HL-60/S4 (cell line): Measurements from ENCODE around the gene ZBTB2.

ENCODE experiments used
- in situ Hi-C: fragments of 300-500 bp; cut with MboI; formaldehyde crosslinking; loops from 2 replicates; pipeline ENCODE4 v1.14.3; 2022; ENCODE audit warnings: low sequenced_read_pairs

The ZBTB2 gene, protein sequence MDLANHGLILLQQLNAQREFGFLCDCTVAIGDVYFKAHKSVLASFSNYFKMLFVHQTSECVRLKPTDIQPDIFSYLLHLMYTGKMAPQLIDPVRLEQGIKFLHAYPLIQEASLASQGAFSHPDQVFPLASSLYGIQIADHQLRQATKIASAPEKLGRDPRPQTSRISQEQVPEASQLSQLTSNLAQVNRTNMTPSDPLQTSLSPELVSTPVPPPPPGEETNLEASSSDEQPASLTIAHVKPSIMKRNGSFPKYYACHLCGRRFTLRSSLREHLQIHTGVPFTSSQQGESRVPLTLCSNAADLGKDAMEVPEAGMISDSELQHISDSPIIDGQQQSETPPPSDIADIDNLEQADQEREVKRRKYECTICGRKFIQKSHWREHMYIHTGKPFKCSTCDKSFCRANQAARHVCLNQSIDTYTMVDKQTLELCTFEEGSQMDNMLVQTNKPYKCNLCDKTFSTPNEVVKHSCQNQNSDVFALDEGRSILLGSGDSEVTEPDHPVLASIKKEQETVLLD

DNA sequence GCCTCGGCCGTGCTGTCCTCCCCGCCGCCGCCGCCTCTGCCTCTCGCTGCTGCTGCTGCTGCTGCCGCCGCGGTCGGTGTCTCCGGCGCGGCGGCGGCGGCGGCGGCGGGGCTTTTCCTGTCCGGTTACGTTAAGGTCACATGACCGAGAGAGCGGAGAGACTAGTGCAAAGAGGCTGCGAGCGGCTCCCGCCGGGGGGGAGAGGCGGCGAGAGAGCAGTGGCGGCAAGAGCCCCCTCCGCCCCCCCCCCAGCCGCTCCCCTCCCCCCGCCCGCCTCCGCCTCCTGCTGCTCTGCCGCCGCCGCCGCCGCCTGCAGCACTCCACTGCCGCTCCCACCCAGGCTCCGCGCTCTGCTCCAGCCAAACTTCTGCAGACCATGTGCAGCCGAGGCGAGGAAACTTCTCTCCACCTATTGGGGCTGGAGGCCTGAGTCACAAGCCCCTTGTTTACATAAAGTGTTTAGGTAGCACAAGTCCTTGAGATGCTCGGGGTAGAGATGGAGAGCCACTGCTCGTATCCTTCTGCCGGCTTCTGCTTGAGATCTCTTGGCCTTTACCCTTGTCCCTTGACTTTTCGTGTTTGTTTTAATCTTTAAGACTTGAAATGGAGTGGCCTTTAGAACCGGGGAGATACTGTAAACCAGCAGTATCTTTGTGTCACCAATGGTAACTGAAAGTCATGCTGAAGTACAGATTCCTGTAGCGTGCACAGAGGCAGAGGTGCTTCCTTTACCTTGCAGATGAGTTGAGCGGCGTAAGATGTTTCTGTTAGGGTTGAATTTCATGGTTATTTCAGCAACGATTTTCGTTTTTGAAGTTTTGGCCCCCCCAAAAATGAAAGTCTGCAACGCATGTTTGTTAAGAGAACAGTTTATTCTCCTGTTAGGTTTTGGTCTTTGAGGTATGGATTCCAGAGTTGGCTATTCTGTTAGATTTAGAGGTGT is at the start of gene ZBTB2:
Gene ZBTB2, minus strand, starts transcription at position 89 of the 943 bp plus-strand sequence. CDS start 17,922 bp downstream, outside the sequence.
- in situ Hi-C loops: no loop called here

DNA sequence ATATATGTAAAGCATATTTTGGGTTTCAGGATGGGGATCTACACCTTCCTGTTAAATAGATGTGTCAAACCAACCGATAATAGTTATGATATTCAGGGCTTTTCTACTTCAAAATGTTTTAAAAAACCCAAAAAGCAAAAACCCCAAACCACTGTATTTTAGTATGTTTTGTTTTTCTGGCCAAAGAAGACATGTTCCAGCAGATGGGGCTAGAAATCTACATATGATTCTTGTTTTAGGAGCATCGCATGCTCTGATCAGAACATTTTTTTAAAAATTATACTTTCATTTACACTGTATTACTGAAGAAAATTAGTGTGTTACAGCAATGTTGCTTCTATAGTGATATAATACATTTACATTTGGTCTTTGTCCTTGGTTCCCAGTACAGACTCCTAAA is 49.6 kb upstream of the ZBTB2 start:
- in situ Hi-C loops: no loop called here

DNA sequence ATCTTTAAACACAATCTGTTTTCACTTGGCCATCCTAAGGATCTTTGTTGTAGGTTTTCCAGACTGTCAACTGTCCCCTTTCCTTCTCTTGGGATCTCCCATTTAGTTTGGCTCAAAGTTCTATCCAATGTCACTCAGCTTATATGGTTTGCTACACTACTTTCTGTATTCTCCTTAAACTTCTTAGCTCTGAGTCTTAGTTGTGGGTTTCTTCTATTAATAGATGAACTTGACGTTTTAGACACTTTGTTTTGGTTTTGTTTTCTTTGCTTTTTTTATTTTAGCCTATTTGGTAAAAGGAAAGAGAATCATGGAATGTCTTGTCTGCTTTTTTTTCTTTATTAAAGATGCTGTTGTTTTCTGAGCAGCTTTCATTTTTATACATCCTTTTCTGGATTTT is 49.1 kb upstream of the ZBTB2 start:
- in situ Hi-C loops: no loop called here

DNA sequence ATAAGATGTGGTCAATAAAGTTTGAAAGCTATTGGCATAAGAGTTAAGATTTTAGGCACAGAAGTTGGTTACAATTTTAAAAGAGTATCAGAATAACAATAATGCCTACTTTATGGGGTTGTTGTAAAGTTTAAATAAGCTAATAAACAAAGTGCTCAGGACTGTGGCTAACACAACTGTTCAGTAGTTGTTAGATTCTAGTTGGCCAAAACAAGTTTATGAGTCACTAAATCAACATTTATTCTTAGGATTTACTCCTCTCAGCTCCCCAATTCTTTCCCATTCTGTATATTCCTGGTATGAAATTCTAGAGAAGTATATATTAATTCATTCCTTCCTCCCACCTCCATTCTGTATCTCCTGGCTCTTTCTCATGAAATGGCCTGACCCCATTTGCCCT is 46.0 kb upstream of the ZBTB2 start:
- in situ Hi-C loops: no loop called here

DNA sequence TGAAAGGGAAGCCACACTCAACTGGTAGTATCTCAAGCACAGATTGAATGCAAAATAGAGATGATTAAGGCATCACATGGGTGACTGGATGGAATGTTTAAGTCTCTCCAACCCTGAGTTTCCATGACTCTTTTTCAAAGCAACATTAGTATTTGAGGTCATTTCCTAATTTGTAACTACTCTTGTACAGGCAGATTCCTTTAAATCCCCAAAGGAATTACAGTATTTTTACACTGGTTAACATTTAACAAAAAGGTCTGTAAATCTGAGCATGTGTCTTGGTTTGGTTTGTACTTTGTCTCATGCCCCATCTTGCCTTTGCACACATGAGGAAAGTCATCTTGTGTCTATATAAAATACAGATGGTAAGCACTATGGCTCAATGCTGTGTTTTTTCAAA is 45.4 kb upstream of the ZBTB2 start:
- in situ Hi-C loops: no loop called here

DNA sequence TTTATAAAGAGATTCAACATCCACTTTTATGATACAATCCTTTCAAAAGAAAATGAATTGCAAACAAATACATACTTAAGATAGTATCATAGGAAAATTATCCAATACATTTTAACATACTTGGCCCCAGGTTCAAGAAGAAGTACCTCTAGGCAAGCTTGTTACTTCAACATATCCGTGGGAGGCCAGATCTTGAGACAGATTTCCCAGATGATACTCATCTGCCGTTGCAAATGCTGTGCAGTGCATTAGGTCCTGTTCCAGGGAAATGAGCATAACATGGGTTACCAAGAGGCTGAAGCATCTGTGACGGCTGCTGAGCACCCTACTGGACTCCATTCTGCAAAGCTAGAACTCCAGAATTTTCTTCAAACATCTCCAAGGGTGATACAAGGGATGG is 44.9 kb upstream of the ZBTB2 start:
- in situ Hi-C loops: no loop called here

DNA sequence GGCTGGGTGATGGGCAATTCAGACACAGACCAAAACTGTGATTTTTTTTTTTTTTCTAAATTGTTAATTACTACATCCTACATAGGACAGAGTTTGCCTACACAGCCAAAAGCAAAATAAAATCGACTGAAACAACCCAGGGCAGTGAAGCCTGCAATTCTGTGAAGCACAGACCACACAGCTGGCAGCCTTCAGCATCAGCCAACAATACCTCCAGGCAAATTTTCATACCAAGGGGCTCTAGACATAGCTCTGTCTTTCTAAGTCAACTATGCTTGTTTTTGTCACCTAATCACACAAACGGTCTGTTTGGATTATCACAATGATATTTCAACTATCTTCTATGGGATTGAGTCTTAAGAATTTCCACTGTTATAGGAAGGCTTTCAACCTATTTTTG is 43.0 kb upstream of the ZBTB2 start:
- in situ Hi-C loops: no loop called here

DNA sequence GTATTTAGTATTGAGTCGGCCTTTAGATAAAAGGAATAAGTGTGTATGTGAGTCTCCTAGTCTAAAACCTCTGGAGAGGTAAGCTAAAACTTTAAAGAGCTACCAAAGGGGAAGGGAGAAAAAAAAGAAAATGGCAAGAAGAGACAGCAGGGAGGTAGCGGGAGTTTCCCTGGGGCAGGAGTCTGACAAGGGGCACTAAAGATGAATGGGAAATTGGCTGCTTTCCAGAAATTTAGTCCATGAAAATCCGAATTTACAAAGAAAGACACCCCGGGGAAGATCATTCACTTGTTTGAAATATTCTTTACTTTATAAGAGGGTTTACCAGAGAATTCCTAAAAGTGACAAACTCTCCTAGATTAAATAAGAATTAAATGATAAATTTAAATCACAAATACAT is 41.3 kb upstream of the ZBTB2 start:
- in situ Hi-C loops: no loop called here

DNA sequence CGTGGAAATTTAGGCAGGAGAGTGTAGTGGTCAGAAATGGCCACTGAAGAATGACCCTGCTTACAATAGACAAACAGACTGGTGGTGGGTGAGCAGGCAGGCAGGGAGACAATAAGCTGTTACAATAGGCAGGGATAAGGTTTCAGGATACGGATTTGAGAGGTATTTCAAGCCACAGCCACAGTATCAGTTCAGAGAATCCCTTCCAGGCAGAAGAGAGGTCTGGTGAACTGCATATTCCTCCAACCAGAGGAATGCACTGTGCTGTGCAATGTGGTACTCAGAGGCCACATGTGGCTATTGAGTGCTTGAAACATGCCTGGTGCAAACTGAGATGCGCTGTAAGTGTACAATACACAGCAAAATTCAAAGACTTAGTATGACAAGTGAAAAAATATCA is 40.0 kb upstream of the ZBTB2 start:
- in situ Hi-C loops: no loop called here

DNA sequence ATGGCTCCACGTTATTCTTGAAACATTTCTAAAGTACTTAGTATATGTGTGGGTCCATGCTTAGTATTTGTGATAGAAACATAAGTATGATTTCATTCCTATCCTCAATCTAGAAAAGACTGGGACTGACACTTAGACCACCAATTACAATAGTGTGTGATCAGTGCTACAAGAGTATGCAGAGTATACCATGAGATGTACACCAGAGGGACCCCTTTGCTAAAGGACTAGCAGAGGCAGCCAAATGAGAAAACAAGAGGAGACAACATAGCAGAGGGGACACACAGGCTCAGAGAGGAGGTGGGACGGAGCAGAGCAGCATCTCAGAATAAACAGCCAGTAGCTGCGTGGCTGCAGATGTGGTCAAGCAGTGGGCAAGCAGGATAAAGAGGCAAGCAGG is 39.5 kb upstream of the ZBTB2 start:
- in situ Hi-C loops: no loop called here

DNA sequence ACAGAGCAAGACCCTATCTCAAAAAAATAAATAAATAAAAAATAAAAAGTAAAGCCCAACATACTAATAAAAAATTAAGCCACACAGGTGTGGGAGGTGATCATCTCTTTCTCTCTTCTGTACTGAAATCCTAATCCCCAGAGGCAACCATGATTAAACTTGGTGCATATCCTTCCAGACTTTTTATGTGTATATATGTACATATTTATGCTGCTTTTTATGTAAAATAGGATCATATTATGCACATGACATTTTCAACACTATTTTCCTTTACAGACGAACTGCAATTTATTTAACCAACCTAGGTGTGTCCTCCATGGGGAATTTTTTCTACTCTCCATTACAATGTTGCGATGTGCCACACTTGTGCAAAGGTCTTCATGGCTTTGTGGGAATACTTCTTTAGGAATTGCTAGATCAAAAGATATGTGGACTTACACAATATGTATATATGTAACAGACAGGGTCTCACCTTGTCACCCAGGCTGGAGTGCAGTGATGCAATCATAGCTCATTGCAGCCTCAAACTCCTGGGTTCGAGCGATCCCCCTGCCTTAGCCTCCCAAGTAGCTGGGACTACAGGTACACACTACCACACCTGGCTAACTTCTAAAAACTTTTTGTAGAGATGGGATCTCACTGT is 36.9 kb upstream of the ZBTB2 start:
- in situ Hi-C loops: no loop called here

DNA sequence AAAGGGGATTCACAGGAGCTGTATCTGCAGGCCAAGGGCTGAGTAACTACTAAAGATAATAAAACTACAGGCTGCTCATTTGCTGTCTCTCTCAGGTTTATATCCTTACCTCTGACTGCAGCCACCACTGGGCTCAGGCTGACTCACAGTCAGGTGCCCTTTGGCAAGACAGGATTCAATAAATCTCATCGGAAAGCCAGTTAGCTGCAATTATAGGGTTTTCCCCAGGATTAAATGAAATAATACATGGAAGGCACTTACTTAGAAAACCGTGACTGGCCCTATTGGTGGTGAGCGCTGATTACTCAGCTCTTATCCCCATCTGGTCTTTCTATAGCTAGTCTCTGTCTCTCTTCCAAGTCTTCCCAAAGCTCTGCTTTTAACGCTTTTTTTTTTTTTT is 34.2 kb upstream of the ZBTB2 start:
- in situ Hi-C loops: no loop called here

DNA sequence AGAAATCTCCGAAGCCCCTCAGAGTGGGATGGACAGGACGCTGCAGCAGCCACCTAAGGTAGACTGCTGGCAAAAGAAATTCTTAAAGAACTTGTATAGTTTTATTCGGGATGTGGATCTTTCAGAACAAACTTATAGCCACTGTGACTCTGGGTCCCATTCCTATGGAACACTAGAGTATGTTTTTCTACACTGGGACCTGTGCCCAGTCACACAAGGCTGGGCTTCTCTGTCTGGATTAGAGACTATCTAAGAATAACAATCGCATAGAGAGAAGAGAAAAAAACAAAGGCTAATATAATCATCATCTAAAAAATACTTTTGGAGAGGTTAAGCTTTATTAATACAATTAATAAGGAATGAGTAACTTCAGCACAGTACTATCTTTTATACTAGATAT is 31.6 kb upstream of the ZBTB2 start:
- in situ Hi-C loops: no loop called here

DNA sequence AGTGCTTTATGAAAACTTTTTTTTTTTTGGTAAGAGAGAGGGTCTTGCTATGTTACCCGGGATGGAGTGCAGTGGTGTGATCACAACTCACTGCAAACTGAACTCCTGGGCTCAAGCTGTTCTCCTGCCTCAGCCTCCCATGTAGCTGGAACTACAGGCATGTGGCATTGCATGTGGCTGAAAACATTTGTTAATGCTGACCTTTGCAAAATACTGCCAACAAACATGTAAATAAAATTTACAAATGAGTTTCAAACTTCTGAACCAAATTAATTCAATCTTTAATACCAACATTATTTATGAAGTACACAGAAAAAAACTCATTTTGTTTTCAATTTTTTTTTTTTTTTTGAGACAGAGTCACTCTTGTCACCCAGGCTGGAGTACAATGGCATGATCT is 26.1 kb upstream of the ZBTB2 start:
- in situ Hi-C loops: no loop called here

DNA sequence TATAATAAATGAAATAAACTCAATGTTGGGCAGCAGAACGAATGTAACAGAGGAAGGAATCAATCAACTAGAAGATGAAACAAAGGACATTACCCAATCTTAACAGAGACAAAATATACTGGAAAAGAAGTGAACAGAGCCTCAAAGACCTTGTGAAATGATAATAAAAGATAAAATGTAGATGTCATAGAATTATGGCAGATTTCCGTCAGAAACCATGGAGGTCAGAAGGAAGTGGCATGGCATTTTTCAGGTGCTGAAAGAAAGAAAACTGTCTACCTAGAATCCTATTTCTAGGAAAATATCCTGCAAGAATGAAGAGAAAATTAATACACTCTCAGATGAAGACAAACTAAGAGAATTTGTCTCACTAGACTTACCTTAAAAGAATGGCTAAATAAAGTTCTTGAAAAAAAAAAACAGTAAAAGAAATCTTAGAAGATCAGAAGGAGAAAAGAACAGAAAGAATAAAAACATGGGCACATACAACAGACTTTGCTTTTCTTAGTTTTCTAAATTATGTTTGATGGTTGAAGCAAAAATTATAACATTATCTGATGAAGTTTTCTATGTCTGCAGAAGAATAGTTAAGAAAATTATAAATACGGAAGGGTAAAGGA is 23.4 kb upstream of the ZBTB2 start:
- in situ Hi-C loops: no loop called here

DNA sequence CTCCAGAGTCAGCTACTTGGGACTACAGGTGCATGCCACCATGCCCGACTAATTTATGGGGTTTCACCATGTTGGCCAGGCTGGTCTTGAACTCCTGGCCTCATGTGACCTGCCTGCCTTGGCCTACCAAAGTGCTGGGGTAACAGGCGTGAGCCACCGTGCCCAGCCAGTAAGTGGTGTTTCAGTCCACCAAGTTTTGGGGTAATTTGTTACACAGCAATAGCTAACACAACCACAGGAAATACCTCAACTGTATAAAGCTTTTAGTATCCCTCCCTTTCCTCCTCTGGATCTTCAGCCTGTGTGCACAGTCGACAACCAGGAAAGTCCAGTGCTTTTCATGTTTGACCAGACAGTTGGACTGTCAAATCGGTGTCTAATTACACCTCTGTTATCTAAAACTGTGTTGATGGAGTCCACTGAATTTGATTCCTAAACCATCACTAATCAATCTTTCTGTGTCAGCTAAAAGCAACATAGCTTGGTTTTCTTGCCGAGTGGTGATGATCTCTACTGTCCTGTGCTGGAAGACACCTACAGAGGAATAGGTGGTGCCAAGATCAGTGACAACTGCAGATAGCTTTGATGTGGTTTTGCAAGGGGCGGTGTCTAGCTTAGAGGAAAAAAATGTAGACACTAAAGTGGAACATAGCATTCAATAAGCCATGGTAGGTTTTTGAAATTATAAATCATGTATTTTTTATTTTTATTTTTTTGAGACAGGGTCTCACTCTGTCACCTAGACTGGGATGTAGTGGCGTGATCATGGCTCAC is 22.2 kb upstream of the ZBTB2 start:
- in situ Hi-C loops: no loop called here

DNA sequence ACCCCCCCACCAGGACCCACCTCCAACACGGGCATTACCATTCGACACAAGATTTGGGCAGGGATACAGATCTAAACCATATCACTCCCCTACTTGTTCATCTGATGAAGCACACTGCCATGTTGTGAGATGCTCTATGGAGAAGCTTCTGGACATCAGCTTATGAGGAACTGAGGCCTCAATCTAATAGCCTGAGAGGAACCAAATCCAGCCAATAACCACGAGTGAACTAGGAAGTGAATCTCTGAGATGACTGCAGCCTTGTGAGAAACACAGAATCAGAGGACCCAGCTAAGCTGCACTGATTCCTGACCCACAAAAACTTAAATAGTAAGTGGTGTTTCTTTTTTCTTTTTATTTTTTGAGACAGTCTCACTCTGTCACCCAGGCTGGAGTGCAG is 21.6 kb upstream of the ZBTB2 start:
- in situ Hi-C loops: no loop called here

DNA sequence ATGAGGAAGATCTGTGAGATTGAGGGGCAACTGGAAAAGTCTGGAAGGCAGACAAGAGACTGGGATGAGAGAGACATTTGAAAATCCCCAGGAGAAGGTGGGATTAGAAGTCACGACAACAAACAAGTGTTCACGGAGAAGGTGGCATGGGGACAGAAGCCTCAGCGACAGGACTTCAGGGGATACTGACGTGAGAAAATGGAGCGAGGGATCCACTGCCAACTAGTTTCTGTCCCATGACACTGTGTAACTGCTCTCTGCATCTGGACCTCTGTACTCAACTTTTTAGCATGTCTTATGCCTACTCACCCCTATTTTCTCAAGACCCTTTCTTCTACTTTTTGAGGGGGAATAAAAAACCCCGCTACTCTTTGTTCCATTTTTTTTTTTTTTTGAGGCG is 18.3 kb upstream of the ZBTB2 start:
- in situ Hi-C loops: no loop called here

DNA sequence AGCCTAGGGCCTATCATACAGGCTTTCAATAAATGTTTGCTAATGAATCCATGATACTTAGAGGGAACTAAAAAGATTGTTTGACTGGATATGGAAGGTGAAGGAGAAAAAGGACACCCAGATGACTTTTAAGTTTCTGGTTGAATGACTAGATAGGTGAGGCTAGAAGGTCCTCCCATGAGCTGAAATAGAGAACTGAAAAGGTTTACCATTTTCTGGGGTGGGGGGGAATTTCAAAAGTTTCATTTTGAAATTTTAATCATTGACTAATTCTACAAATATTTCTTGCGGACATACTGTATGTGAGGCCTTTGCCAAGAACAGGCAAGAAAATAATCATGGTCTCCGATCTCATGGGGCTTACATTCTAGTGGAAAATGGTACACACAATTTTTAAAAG is 17.9 kb upstream of the ZBTB2 start:
- in situ Hi-C loops: no loop called here

DNA sequence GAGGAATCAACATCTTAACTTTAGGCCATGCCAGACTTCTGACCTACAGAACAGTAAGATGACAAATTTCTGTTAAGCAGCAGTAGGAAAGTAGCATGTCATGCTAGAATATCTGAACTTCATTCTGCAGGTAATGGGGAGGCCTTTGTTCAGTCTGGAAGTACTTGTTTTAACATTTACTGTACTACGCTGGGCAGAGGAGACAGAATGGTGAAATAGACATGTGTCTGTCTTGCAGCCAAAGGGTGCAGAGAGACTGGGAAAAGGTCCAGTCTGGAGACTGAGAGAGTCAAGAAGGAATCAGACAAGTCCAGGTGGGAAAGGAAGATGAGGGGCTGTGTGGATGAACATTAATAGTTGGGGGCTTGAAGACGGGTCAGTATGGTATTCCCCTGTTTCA is 17.5 kb upstream of the ZBTB2 start:
- in situ Hi-C loops: no loop called here
